Measurements from ENCODE around the gene GAPVD1. TPM values are rescaled to one million over a fixed set of nuclear protein-coding genes. Genes with fewer than 3 reads are reported as not detected.

Gene GAPVD1
- total RNA-seq, 1 donor from 2014 or later: 33.4 TPM

- Histone ChIP-seq H3K27ac (replicated peaks) (no peak overlapping the region), H3K9me3 (replicated peaks) (no peaks in the 10 kb centered on the region), H3K36me3 (peaks cover 7% of the 10 kb centered on the region), H3K4me3 (no peak overlapping the region), H3K4me1 (peaks cover 40% of the 10 kb centered on the region), H3K27me3 (ENCODE audit: low read depth) (no peaks in the 10 kb centered on the region)
- DNase-seq: no peak
- intact Hi-C loops (cut with micrococcal nuclease): no loop called here
- no peak for TF ChIP-seq CTCF (IDR thresholded peaks at IDR 0.05; ENCODE audit: borderline replicate concordance)
Measured at GRCh38 chr9:125293134-125293533, 31.5 kb downstream of the GAPVD1 start.

GRCh38 chr9:125295657-125296056 is 34.0 kb downstream of the GAPVD1 start:
- H3K27ac ChIP-seq (replicated peaks): no peak overlapping the region
- H3K9me3 ChIP-seq (replicated peaks): no peaks in the 10 kb centered on the region
- DNase-seq: no peak
- intact Hi-C loops (cut with micrococcal nuclease): no loop called here
- H3K36me3 ChIP-seq: peaks cover 12% of the 10 kb centered on the region
- H3K27me3 ChIP-seq (ENCODE audit: low read depth): no peaks in the 10 kb centered on the region
- no peak overlapping the region for H3K4me3 ChIP-seq
- TF ChIP-seq CTCF (IDR thresholded peaks at IDR 0.05; ENCODE audit: borderline replicate concordance): no peak
- H3K4me1 ChIP-seq: peaks cover 23% of the 10 kb centered on the region

GRCh38 chr9:125296843-125297372 is 35.3 kb downstream of the GAPVD1 start:
- peaks cover 23% of the 10 kb centered on the region for H3K4me1 ChIP-seq
- no peak for TF ChIP-seq CTCF (IDR thresholded peaks at IDR 0.05; ENCODE audit: borderline replicate concordance)
- DNase-seq: no peak
- intact Hi-C loops (cut with micrococcal nuclease): no loop called here
- no peak overlapping the region for H3K27ac ChIP-seq (replicated peaks)
- H3K4me3 ChIP-seq: no peak overlapping the region
- H3K9me3 ChIP-seq (replicated peaks): no peaks in the 10 kb centered on the region
- H3K27me3 ChIP-seq (ENCODE audit: low read depth): no peaks in the 10 kb centered on the region
- H3K36me3 ChIP-seq: peaks cover 24% of the 10 kb centered on the region

GRCh38 chr9:125297917-125298316 is 36.3 kb downstream of the GAPVD1 start:
- no peak for TF ChIP-seq CTCF (IDR thresholded peaks at IDR 0.05; ENCODE audit: borderline replicate concordance)
- peaks cover 34% of the 10 kb centered on the region for H3K36me3 ChIP-seq
- H3K4me1 ChIP-seq: peaks cover 15% of the 10 kb centered on the region
- H3K27me3 ChIP-seq (ENCODE audit: low read depth): no peaks in the 10 kb centered on the region
- no peak overlapping the region for H3K27ac ChIP-seq (replicated peaks)
- no peak overlapping the region for H3K4me3 ChIP-seq
- intact Hi-C loops (cut with micrococcal nuclease): no loop called here
- H3K9me3 ChIP-seq (replicated peaks): no peaks in the 10 kb centered on the region
- DNase-seq: no peak

GRCh38 chr9:125302241-125302640 is 40.6 kb downstream of the GAPVD1 start:
- peaks cover 67% of the 10 kb centered on the region for H3K36me3 ChIP-seq
- H3K27me3 ChIP-seq (ENCODE audit: low read depth): no peaks in the 10 kb centered on the region
- no peak overlapping the region for H3K4me3 ChIP-seq
- peaks cover 3% of the 10 kb centered on the region for H3K4me1 ChIP-seq
- no peak for DNase-seq
- H3K9me3 ChIP-seq (replicated peaks): no peaks in the 10 kb centered on the region
- no peak for TF ChIP-seq CTCF (IDR thresholded peaks at IDR 0.05; ENCODE audit: borderline replicate concordance)
- no peak overlapping the region for H3K27ac ChIP-seq (replicated peaks)
- intact Hi-C loops (cut with micrococcal nuclease): no loop called here
